Measurements from ENCODE around the gene CARS1.

GRCh38 chr11:3002351-3002861 lies 54.8 kb downstream of the CARS1 start:
- TF ChIP-seq, protein P1, sequence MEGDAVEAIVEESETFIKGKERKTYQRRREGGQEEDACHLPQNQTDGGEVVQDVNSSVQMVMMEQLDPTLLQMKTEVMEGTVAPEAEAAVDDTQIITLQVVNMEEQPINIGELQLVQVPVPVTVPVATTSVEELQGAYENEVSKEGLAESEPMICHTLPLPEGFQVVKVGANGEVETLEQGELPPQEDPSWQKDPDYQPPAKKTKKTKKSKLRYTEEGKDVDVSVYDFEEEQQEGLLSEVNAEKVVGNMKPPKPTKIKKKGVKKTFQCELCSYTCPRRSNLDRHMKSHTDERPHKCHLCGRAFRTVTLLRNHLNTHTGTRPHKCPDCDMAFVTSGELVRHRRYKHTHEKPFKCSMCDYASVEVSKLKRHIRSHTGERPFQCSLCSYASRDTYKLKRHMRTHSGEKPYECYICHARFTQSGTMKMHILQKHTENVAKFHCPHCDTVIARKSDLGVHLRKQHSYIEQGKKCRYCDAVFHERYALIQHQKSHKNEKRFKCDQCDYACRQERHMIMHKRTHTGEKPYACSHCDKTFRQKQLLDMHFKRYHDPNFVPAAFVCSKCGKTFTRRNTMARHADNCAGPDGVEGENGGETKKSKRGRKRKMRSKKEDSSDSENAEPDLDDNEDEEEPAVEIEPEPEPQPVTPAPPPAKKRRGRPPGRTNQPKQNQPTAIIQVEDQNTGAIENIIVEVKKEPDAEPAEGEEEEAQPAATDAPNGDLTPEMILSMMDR (IDR thresholded peaks at IDR 0.05 in 4 of 5, conservative IDR thresholded peaks at IDR 0.05 in 1 of 5) = no peak
- TF ChIP-seq POLR2A (IDR thresholded peaks at IDR 0.05) = no peak

All from gastrocnemius medialis (tissue), 4 donors.